Neural cell (in vitro differentiated cells): ENCODE results near the gene TRMT1.
A peak's percentile ranks its signal among the peaks of the same experiment; 100 is the strongest.

Source experiments
- CTCF ChIP-seq: fragments of 450-650 bp; IDR thresholded peaks from 2 replicates; pipeline ENCODE4 v1.5.1; 2014; ENCODE audit warnings: antibody characterized with exemption, mild to moderate bottlenecking, moderate library complexity; ENCODE audit not compliant: poor library complexity, severe bottlenecking
- EP300 ChIP-seq: fragments of 450-650 bp; conservative IDR thresholded peaks from 2 replicates; pipeline ENCODE4 v1.6.1; 2014; ENCODE audit warnings: antibody characterized with exemption, mild to moderate bottlenecking, moderate library complexity; ENCODE audit not compliant: poor library complexity, severe bottlenecking
- EZH2 ChIP-seq: fragments of 200-600, 300-800 bp; shearing (Covaris generic), sonication (generic); IDR thresholded peaks from 2 replicates; pipeline ENCODE4 v1.6.1; 2014; ENCODE audit warnings: antibody characterized with exemption, low read length, borderline replicate concordance, mild to moderate bottlenecking; ENCODE audit not compliant: insufficient read depth, poor library complexity, severe bottlenecking
- MXI1 ChIP-seq: fragments of 450-650 bp; conservative IDR thresholded peaks from 2 replicates; pipeline ENCODE4 v1.6.1; 2014; ENCODE audit warnings: antibody characterized with exemption, mild to moderate bottlenecking; ENCODE audit not compliant: poor library complexity, severe bottlenecking
- POLR2AphosphoS5 ChIP-seq: IDR thresholded peaks from 2 replicates; pipeline ENCODE4 v1.6.1; 2012
- RAD21 ChIP-seq: fragments of 450-650 bp; conservative IDR thresholded peaks from 2 replicates; pipeline ENCODE4 v1.6.1; 2014; ENCODE audit warnings: antibody characterized with exemption, mild to moderate bottlenecking, moderate library complexity
- REST ChIP-seq: IDR thresholded peaks from 2 replicates; pipeline ENCODE4 v1.6.1; 2012; ENCODE audit warnings: borderline replicate concordance
- TAF1 ChIP-seq: IDR thresholded peaks from 2 replicates; pipeline ENCODE4 v1.6.1; 2012; ENCODE audit warnings: low read depth

- TF ChIP-seq CTCF (no peak), MXI1 (no peak), EZH2 (no peak), EP300 (no peak), POLR2AphosphoS5 (peak; percentile 22), REST (no peak), RAD21 (no peak), TAF1 (no peak)
Observed at GRCh38 chr19:13154241-13154778, 37.8 kb upstream of the TRMT1 start.
